H9 (cell line): Measurements from ENCODE around the gene TIMM10. TPM values are rescaled to one million over a fixed set of nuclear protein-coding genes. Genes with fewer than 3 reads are reported as not detected.

ENCODE experiments used
- DNase-seq: peaks from one replicate; pipeline ENCODE4 v3.0.0-alpha.2; 2017
- H2AFZ ChIP-seq: one replicate; pipeline ENCODE4 v1.6.1; 2013; ENCODE audit warnings: mild to moderate bottlenecking, low read length, control low read depth, moderate library complexity
- H2AK5ac ChIP-seq: 2 replicates; pipeline ENCODE4 v1.6.1; 2013; ENCODE audit warnings: low read length, control low read depth, mixed read lengths; ENCODE audit not compliant: insufficient read length
- H2BK120ac ChIP-seq: one replicate; pipeline ENCODE4 v1.6.1; 2013; ENCODE audit warnings: low read depth, mild to moderate bottlenecking, low read length, control low read depth, inconsistent platforms; ENCODE audit not compliant: poor library complexity, severe bottlenecking
- H2BK12ac ChIP-seq: 2 replicates; pipeline ENCODE4 v1.6.1; 2013; ENCODE audit warnings: low read length, control low read depth, mixed read lengths, low read depth; ENCODE audit not compliant: insufficient read length
- H2BK15ac ChIP-seq: 2 replicates; pipeline ENCODE4 v1.6.1; 2013; ENCODE audit warnings: low read depth, low read length, control low read depth
- H2BK20ac ChIP-seq: one replicate; pipeline ENCODE4 v1.6.1; 2013; ENCODE audit warnings: low read depth, mild to moderate bottlenecking, low read length, control low read depth, inconsistent platforms; ENCODE audit not compliant: poor library complexity, severe bottlenecking
- H2BK5ac ChIP-seq: 2 replicates; pipeline ENCODE4 v1.6.1; 2013; ENCODE audit warnings: low read length, control low read depth, mixed read lengths; ENCODE audit not compliant: insufficient read length
- H3K14ac ChIP-seq: 2 replicates; pipeline ENCODE4 v1.6.1; 2013; ENCODE audit warnings: low read length, control low read depth; ENCODE audit not compliant: insufficient read depth
- H3K18ac ChIP-seq: 2 replicates; pipeline ENCODE4 v1.6.1; 2013; ENCODE audit warnings: low read depth, mild to moderate bottlenecking, mixed read lengths, low read length, control low read depth; ENCODE audit not compliant: insufficient read length
- H3K23ac ChIP-seq: 2 replicates; pipeline ENCODE4 v1.6.1; 2013; ENCODE audit warnings: low read length, control low read depth, mixed read lengths, low read depth; ENCODE audit not compliant: insufficient read length
- H3K23me2 ChIP-seq: 2 replicates; pipeline ENCODE4 v1.6.1; 2013; ENCODE audit warnings: low read depth, mild to moderate bottlenecking, mixed read lengths, low read length, control low read depth; ENCODE audit not compliant: insufficient read length, poor library complexity, severe bottlenecking
- H3K27ac ChIP-seq: 2 replicates; pipeline ENCODE4 v1.5.1; 2013; ENCODE audit warnings: low read length, control low read depth, mixed read lengths, low read depth; ENCODE audit not compliant: insufficient read length
- H3K27me3 ChIP-seq: 2 replicates; pipeline ENCODE4 v1.6.1; 2013; ENCODE audit warnings: low read length, control low read depth, inconsistent platforms; ENCODE audit not compliant: insufficient read depth
- H3K4ac ChIP-seq: 2 replicates; pipeline ENCODE4 v1.6.1; 2013; ENCODE audit warnings: low read depth, mild to moderate bottlenecking, control low read depth, inconsistent platforms, low read length, moderate library complexity
- H3K4me1 ChIP-seq: 2 replicates; pipeline ENCODE4 v1.6.1; 2013; ENCODE audit warnings: low read length, control low read depth, inconsistent platforms; ENCODE audit not compliant: insufficient read depth
- H3K4me2 ChIP-seq: 2 replicates; pipeline ENCODE4 v1.6.1; 2013; ENCODE audit warnings: low read length, control low read depth, mixed read lengths; ENCODE audit not compliant: insufficient read length, insufficient read depth
- H3K56ac ChIP-seq: 2 replicates; pipeline ENCODE4 v1.6.1; 2013; ENCODE audit warnings: low read depth, mild to moderate bottlenecking, mixed read lengths, low read length, control low read depth; ENCODE audit not compliant: insufficient read length
- H3K79me1 ChIP-seq: 2 replicates; pipeline ENCODE4 v1.6.1; 2013; ENCODE audit warnings: low read depth, mild to moderate bottlenecking, moderate library complexity, low read length, control low read depth, inconsistent platforms; ENCODE audit not compliant: insufficient read depth, poor library complexity, severe bottlenecking
- H3K79me2 ChIP-seq: 2 replicates; pipeline ENCODE4 v1.6.1; 2013; ENCODE audit warnings: low read length, control low read depth, inconsistent platforms; ENCODE audit not compliant: insufficient read depth
- H3K9ac ChIP-seq: 2 replicates; pipeline ENCODE4 v1.6.1; 2013; ENCODE audit warnings: low read length, control low read depth, mixed read lengths; ENCODE audit not compliant: insufficient read length; ENCODE audit errors: extremely low read depth
- H3K9me3 ChIP-seq: one replicate; pipeline ENCODE4 v1.6.1; 2013; ENCODE audit warnings: low read depth, low read length, inconsistent platforms; ENCODE audit not compliant: control insufficient read depth
- H3T11ph ChIP-seq: one replicate; pipeline ENCODE4 v1.6.1; 2013; ENCODE audit warnings: mild to moderate bottlenecking, low read length, control low read depth, inconsistent platforms
- H4K20me1 ChIP-seq: one replicate; pipeline ENCODE4 v1.6.1; 2013; ENCODE audit not compliant: control insufficient read depth, insufficient read length, insufficient read depth
- H4K5ac ChIP-seq: 2 replicates; pipeline ENCODE4 v1.6.1; 2013; ENCODE audit warnings: low read depth, mild to moderate bottlenecking, mixed read lengths, low read length, control low read depth; ENCODE audit not compliant: insufficient read length
- H4K8ac ChIP-seq: replicated peaks from 2 replicates; pipeline ENCODE4 v1.6.1; 2013; ENCODE audit warnings: low read length, control low read depth, mixed read lengths, low read depth; ENCODE audit not compliant: insufficient read length
- H4K91ac ChIP-seq: 2 replicates; pipeline ENCODE4 v1.6.1; 2013; ENCODE audit warnings: low read depth, mild to moderate bottlenecking, moderate library complexity, mixed read lengths, low read length, control low read depth; ENCODE audit not compliant: insufficient read length
- H3K27ac Mint-ChIP-seq, 3 experiments: 2 replicates in 2 of 3; 3 replicates in 1 of 3; pipeline ENCODE4 v1.8.0; 2020 to 2021; ENCODE audit warnings: mixed read lengths in 3 of 3, mild to moderate bottlenecking in 1 of 3, moderate library complexity in 1 of 3
- H3K27me3 Mint-ChIP-seq: 2 replicates; pipeline ENCODE4 v1.8.0; 2021; ENCODE audit warnings: low read depth, mild to moderate bottlenecking, moderate library complexity, mixed read lengths
- H3K36me3 Mint-ChIP-seq, 3 experiments: 2 replicates in 2 of 3; 3 replicates in 1 of 3; pipeline ENCODE4 v1.8.0; 2020 to 2021; ENCODE audit warnings: low read depth in 3 of 3, mixed read lengths in 3 of 3; ENCODE audit not compliant: insufficient read depth in 1 of 3
- H3K4me1 Mint-ChIP-seq, 2 experiments: 2 replicates each; pipeline ENCODE4 v1.8.0; 2020; ENCODE audit warnings: mixed read lengths in 2 of 2
- H3K4me3 Mint-ChIP-seq, 2 experiments: 2 replicates in 1 of 2; 3 replicates in 1 of 2; pipeline ENCODE4 v1.8.0; 2020 to 2021; ENCODE audit warnings: mild to moderate bottlenecking in 2 of 2, mixed read lengths in 2 of 2, moderate library complexity in 1 of 2
- H3K9me3 Mint-ChIP-seq, 2 experiments: 2 replicates in 1 of 2; 3 replicates in 1 of 2; pipeline ENCODE4 v1.8.0; 2020; ENCODE audit warnings: mild to moderate bottlenecking in 2 of 2, mixed read lengths in 2 of 2, moderate library complexity in 1 of 2
- CTCF ChIP-seq: fragments of 200-600 bp; sonication (generic); conservative IDR thresholded peaks from 3 replicates; pipeline ENCODE4 v1.8.0; 2021; ENCODE audit warnings: antibody characterized with exemption, mild to moderate bottlenecking
- WGBS: extraction: QIAGEN DNeasy Blood & Tissue Kit; methylation state at CpG from one replicate; pipeline ENCODE4 v1.1.7; 2013; ENCODE audit warnings: missing lambda C conversion rate, low lambda C conversion rate, mixed read lengths; ENCODE audit not compliant: insufficient read length; ENCODE audit errors: extremely low coverage; 5-methylcytosine and 5-hydroxymethylcytosine counted together
- total RNA-seq: library from RNA; stranded (reverse); gene quantifications from 2 replicates; pipeline ENCODE4 v1.2.1, GENCODE V29; 2021

TIMM10 gene
- total RNA-seq, 1 experiment from 2014 or later: 130 TPM

DNA sequence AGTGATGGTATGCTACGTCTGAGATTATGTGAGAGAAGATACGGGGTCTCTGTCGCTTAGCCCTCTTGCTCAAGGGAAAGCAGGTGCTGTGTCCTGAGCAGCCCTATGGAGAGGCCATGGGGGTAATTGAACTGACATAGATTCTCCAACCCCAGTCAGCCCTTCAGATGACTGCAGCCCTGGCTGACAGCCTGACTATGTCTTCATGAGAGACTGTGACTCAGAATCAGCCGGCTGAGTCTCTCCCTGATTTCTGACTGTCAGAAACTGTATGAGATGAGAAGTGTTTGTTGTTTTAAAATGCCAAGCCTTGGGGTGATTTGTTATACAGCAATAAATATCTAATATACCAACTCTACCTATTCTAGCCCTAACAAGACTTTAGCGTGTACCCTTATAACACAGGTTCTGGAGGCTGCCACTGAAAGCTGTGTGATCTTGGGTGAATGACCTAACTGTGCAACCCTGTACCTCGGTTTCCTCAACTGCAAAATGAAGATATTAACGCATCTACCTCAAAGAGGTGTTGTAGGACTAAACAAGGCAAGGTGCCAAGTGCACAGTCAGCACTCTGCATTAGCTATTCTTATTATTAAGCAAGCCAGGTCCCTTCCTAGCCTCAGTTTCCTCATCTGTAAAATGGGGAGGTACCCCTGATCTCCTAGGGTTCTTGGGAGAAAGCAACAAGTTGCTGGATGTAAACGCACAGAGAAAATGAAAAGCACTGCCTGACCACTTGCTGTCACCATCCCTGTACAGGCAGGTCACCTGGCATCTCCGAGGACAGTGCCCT lies 39.9 kb downstream of the TIMM10 start:
- Histone ChIP-seq H3K56ac (no peak overlapping the region), H3K79me1 (no peaks in the 10 kb centered on the region), H3K27ac (no peak overlapping the region), H4K8ac (no peak overlapping the region), H3K23ac (no peak overlapping the region), H3K27me3 (no peaks in the 10 kb centered on the region), H2AK5ac (no peak overlapping the region), H2AFZ (no peak overlapping the region), H2BK12ac (no peak overlapping the region), H3K18ac (no peak overlapping the region), H3K4ac (no peak overlapping the region), H3T11ph (no peak overlapping the region), H4K91ac (no peak overlapping the region), H3K79me2 (no peaks in the 10 kb centered on the region), H2BK15ac (no peak overlapping the region), H3K14ac (no peak overlapping the region; the same call in 1 of the 2 replicates), H4K5ac (no peak overlapping the region), H3K4me2 (no peak overlapping the region), H3K23me2 (no peaks in the 10 kb centered on the region), H3K4me1 (peaks cover 8% of the 10 kb centered on the region; the same call in 1 of the 2 replicates), H2BK20ac (no peak overlapping the region), H2BK120ac (no peak overlapping the region), H3K9me3 (no peaks in the 10 kb centered on the region), H2BK5ac (no peak overlapping the region), H3K9ac (no peak overlapping the region), H4K20me1 (peaks cover 3% of the 10 kb centered on the region)
- DNase-seq: no peak
- no peak overlapping the region for H3K4me3 Mint-ChIP-seq
- peaks cover 8 to 17% of the 10 kb centered on the region in 2 experiments for H3K4me1 Mint-ChIP-seq
- no peaks in the 10 kb centered on the region for H3K27me3 Mint-ChIP-seq
- no peak overlapping the region; a peak in 1 of 7 replicates for H3K27ac Mint-ChIP-seq
- peaks cover 24 to 28% (median 25%) of the 10 kb centered on the region in 3 experiments; a peak in 6 of 7 replicates for H3K36me3 Mint-ChIP-seq
- H3K9me3 Mint-ChIP-seq: no peaks in the 10 kb centered on the region; a peak in 1 of 5 replicates
- TF ChIP-seq CTCF: no peak
- no CpG with 5 or more reads among the region's 9 CpGs for WGBS
